HepG2 (cell line): ENCODE measurements around the gene SCUBE1. TPM values are rescaled to one million over a fixed set of nuclear protein-coding genes. Genes with fewer than 3 reads are reported as not detected.

Experiments used
- ATAC-seq: fragments of 200-7000 bp; cut with Tn5 transposase; 3 replicates; pipeline ENCODE4 v1.9.1; 2020; ENCODE audit warnings: mild to moderate bottlenecking, moderate library complexity
- BruUV-seq: library from RNA; stranded (reverse); fragments of 400-500 nt; replicated peaks from 2 replicates; lab custom pipeline; 2021; lab: Mats Ljungman, UMichigan
- CTCF ChIA-PET: fragments of 300-600 bp; formaldehyde crosslinking; extraction: SDS; loops from one replicate; lab custom pipeline; 2021; ENCODE audit warnings: low total read pairs, inconsistent platforms, low intra/inter-chr PET ratio; lab: Yijun Ruan, JAX
- POLR2A ChIA-PET: fragments of 350-600 bp; sonication (Branson Sonifier 250); formaldehyde crosslinking; loops from one replicate; lab custom pipeline; 2020; ENCODE audit warnings: antibody characterized with exemption, inconsistent platforms; lab: Yijun Ruan, JAX
- DNase-seq: peaks from one replicate; pipeline ENCODE4 v3.0.0-alpha.2; 2015; ENCODE audit warnings: low spot score
- FAIRE-seq: peaks from 3 replicates; lab custom pipeline; 2011; peaks lifted over from hg19 to GRCh38; lab: Jason Lieb, UNC
- H2AFZ ChIP-seq: one replicate; pipeline ENCODE4 v1.6.1; 2011; ENCODE audit warnings: low read length, inconsistent platforms
- H3K27ac ChIP-seq: fragments of 300-600 bp; 3 replicates; pipeline ENCODE4 v1.8.0; 2011; ENCODE audit warnings: mixed run types, mild to moderate bottlenecking, mixed read lengths, low read length, inconsistent platforms; ENCODE audit not compliant: insufficient read depth; ENCODE audit errors: extremely low read length
- H3K27me3 ChIP-seq, 2 experiments: fragments of 200-600 bp in 1 of 2; 2 replicates in 1 of 2; 3 replicates in 1 of 2; pipeline versions ENCODE4 v1.6.0 to v1.8.0; 2011; ENCODE audit warnings: low read length in 2 of 2, mild to moderate bottlenecking in 2 of 2, moderate library complexity in 2 of 2, inconsistent platforms in 1 of 2; ENCODE audit not compliant: insufficient read depth in 2 of 2, control insufficient read depth in 1 of 2
- H3K36me3 ChIP-seq, 2 experiments: fragments of 200-600 bp in 1 of 2; replicated peaks in 1 of 2; 2 replicates in 1 of 2; 3 replicates in 1 of 2; pipeline versions ENCODE4 v1.5.1 to v1.8.0; 2011; ENCODE audit warnings: low read length in 2 of 2, inconsistent platforms in 1 of 2; ENCODE audit not compliant: insufficient read depth in 2 of 2, control insufficient read depth in 1 of 2
- H3K4me1 ChIP-seq: 2 replicates; pipeline ENCODE4 v1.5.1; 2012; ENCODE audit warnings: low read length, inconsistent platforms; ENCODE audit not compliant: insufficient read depth
- H3K4me2 ChIP-seq: 2 replicates; pipeline ENCODE4 v1.6.0; 2011; ENCODE audit warnings: low read depth, low read length, inconsistent platforms
- H3K4me3 ChIP-seq, 3 experiments: fragments of 200-600 bp in 1 of 3; sonication (generic), shearing (Covaris generic) in 1 of 3; replicated peaks in 1 of 3; 2 replicates each; pipeline ENCODE4 v1.5.1; 2011 to 2016; ENCODE audit warnings: low read length in 3 of 3, inconsistent platforms in 2 of 3, low read depth in 2 of 3, mild to moderate bottlenecking in 2 of 3, control low read depth in 1 of 3, mixed read lengths in 1 of 3; ENCODE audit not compliant: insufficient read depth in 1 of 3
- H3K79me2 ChIP-seq: one replicate; pipeline ENCODE4 v1.6.1; 2011; ENCODE audit warnings: low read length, inconsistent platforms; ENCODE audit not compliant: insufficient read depth
- H3K9ac ChIP-seq: 2 replicates; pipeline ENCODE4 v1.6.0; 2011; ENCODE audit warnings: mild to moderate bottlenecking, low read depth, low read length, inconsistent platforms; ENCODE audit not compliant: insufficient read depth
- H3K9me3 ChIP-seq: 2 replicates; pipeline ENCODE4 v1.5.1; 2012; ENCODE audit warnings: mild to moderate bottlenecking, low read length
- H4K20me1 ChIP-seq: 2 replicates; pipeline ENCODE4 v1.6.0; 2011; ENCODE audit warnings: inconsistent platforms, mild to moderate bottlenecking, low read length, moderate library complexity; ENCODE audit not compliant: insufficient read depth
- ASH2L ChIP-seq: fragments of 300-600, 200-600 bp; sonication (generic); IDR thresholded peaks from 2 replicates; pipeline ENCODE4 v1.7.0; 2017; ENCODE audit warnings: low read depth, mild to moderate bottlenecking, moderate library complexity, mixed read lengths, low read length; ENCODE audit not compliant: insufficient read length
- ATF1 ChIP-seq: IDR thresholded peaks from 2 replicates; pipeline ENCODE4 v1.6.1; 2016; ENCODE audit warnings: mild to moderate bottlenecking, control low read depth
- FUBP1 ChIP-seq: sonication (generic); formaldehyde crosslinking; IDR thresholded peaks from 2 replicates; pipeline ENCODE4 v1.5.1; 2020; ENCODE audit warnings: missing genetic modification reagents, mild to moderate bottlenecking, borderline replicate concordance
- HOXD1 ChIP-seq: sonication (generic); formaldehyde crosslinking; IDR thresholded peaks from 2 replicates; pipeline ENCODE4 v1.5.0; 2020; ENCODE audit warnings: missing genetic modification reagents
- ZFP91 ChIP-seq: sonication (generic); formaldehyde crosslinking; IDR thresholded peaks from 2 replicates; pipeline ENCODE4 v1.9.0; 2022; ENCODE audit warnings: missing genetic modification reagents, mild to moderate bottlenecking, borderline replicate concordance
- ZNF224 ChIP-seq: sonication (generic); formaldehyde crosslinking; IDR thresholded peaks from 2 replicates; pipeline ENCODE4 v1.5.0; 2020; ENCODE audit warnings: mild to moderate bottlenecking, missing genetic modification reagents
- ZNF564 ChIP-seq: sonication (generic); formaldehyde crosslinking; IDR thresholded peaks from 2 replicates; pipeline ENCODE4 v1.8.1; 2023; ENCODE audit warnings: mild to moderate bottlenecking, missing genetic modification reagents
- ZNF839 ChIP-seq: sonication (generic); formaldehyde crosslinking; IDR thresholded peaks from 2 replicates; pipeline ENCODE4 v1.4.0; 2020; ENCODE audit warnings: missing genetic modification reagents, mild to moderate bottlenecking, borderline replicate concordance
- WGBS: methylation state at CpG from one replicate; pipeline ENCODE4 v1.1.6; 2017; ENCODE audit warnings: low lambda C conversion rate; 5-methylcytosine and 5-hydroxymethylcytosine counted together
- in situ Hi-C: cut with HindIII; loops from 2 replicates; pipeline ENCODE4 v1.10.0; 2017; ENCODE audit warnings: low pct_unique_long_range_greater_than_20kb; ENCODE audit not compliant: extremely low pct_ligation_motif_present
- intact Hi-C: fragments of 100-400 bp; cut with micrococcal nuclease; formaldehyde crosslinking; loops from one replicate; pipeline ENCODE4 v1.10.0; 2022; ENCODE audit not compliant: unreplicated experiment
- polyA plus RNA-seq, 8 experiments: library from polyadenylated mRNA; depleted of rRNA in 3 of 8; stranded (reverse) in 7 of 8; unstranded in 1 of 8; fragments of >200 nt; fragmentation: Illumina TruSeq in 4 of 8; extraction: Trizol in 4 of 8; gene quantifications; 2 replicates each; pipeline versions ENCODE4 v1.2.1 to v1.2.3, GENCODE V29; 2011 to 2016; ENCODE audit warnings: low read depth in 4 of 8, missing spikeins in 1 of 8, mixed read lengths in 1 of 8; ENCODE audit not compliant: insufficient read depth in 1 of 8
- total RNA-seq, 5 experiments: library from RNA; depleted of rRNA; stranded (reverse); fragments of >200 nt; fragmentation: Illumina TruSeq; extraction: Trizol; gene quantifications; 2 replicates each; pipeline ENCODE4 v1.2.3, GENCODE V29; 2016; ENCODE audit warnings: low read depth in 1 of 5

SCUBE1 gene
- total and polyA plus RNA-seq, 2 of the 13 experiments (the other 11 are each of a cell fraction or from before 2014, with no cell fraction given), result under 0.01 to 0.05 TPM

GRCh38 chr22:43297270-43298061 is 45.7 kb downstream of the SCUBE1 start:
- H3K9me3 ChIP-seq, result no peaks in the 10 kb centered on the region
- H3K4me3 ChIP-seq, result no peak overlapping the region
- no peaks in the 10 kb centered on the region for H3K36me3 ChIP-seq
- H3K9ac ChIP-seq, result no peak overlapping the region
- no peak overlapping the region for H3K4me2 ChIP-seq
- BruUV-seq, result no TSS peak
- TF ChIP-seq HOXD1, result no peak
- no peak for TF ChIP-seq ZNF839 (CRISPR knock-in tag)
- TF ChIP-seq ZNF564 (CRISPR knock-in tag), result no peak
- TF ChIP-seq ATF1 (CRISPR knock-in tag), result no peak
- no peak for TF ChIP-seq ZNF224 (CRISPR knock-in tag)
- TF ChIP-seq ASH2L, result no peak
- no peak for TF ChIP-seq ZFP91
- TF ChIP-seq FUBP1, result no peak
- DNase-seq (no peak), FAIRE-seq (no peak), ATAC-seq (no peak)
- H4K20me1 ChIP-seq, result no peaks in the 10 kb centered on the region
- CTCF ChIA-PET, result no interaction called here
- no peak overlapping the region for H3K27ac ChIP-seq
- no peak overlapping the region for H2AFZ ChIP-seq
- no peaks in the 10 kb centered on the region for H3K79me2 ChIP-seq
- intact Hi-C loops, result no loop called here
- POLR2A ChIA-PET, result no interaction called here
- H3K4me1 ChIP-seq, result peaks cover 19% of the 10 kb centered on the region
- in situ Hi-C loops, result no loop called here
- 22% methylated on average over 14 of the region's 18 CpGs for WGBS
- peaks cover 6 to 71% of the 10 kb centered on the region in 2 experiments; a peak in 4 of 5 replicates for H3K27me3 ChIP-seq
